Measurements from ENCODE around the gene ERBB4. TPM values are rescaled to one million over a fixed set of nuclear protein-coding genes. Genes with fewer than 3 reads are reported as not detected.

The ERBB4 gene
- total and polyA plus RNA-seq, 7 donors = under 0.01 to 0.33 (median 0.08) TPM; not detected in 1

DNA sequence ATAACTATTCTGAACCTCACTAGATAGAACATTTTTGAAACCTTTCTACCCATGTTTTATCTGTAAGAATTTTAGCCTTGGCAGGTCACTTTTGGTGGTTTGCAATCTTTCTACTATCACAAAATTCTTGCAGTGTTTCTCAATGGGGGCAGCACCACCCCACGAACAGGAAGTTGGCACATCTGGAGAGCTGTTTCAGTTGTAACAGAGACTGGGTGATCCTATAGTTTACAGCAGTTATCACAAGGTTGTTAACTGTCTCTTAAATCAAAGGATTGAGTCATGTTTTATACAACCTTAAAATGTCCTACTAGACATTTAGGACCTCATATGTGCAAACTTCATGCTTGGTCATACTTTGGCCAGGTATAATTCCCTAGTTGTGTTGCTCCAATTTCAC lies 829.2 kb downstream of the ERBB4 start:
- Histone ChIP-seq H3K36me3 (no peaks in the 10 kb centered on the region), H3K9me3 (no peaks in the 10 kb centered on the region), H3K27me3 (no peaks in the 10 kb centered on the region), H3K4me3 (no peak overlapping the region), H3K27ac (no peak overlapping the region), H3K4me1 (no peaks in the 10 kb centered on the region)
- intact Hi-C loops (cut with DNase I) = no loop called here
- no peak for DNase-seq
- 9 to 16% methylated on average over 1 of the region's 1 CpG for WGBS, 2 donors
- TF ChIP-seq POLR2A (IDR thresholded peaks at IDR 0.05) (no peak), POLR2AphosphoS5 (IDR thresholded peaks at IDR 0.05) (no peak), EP300 (IDR thresholded peaks at IDR 0.05) (no peak)
- TF ChIP-seq, protein P1, sequence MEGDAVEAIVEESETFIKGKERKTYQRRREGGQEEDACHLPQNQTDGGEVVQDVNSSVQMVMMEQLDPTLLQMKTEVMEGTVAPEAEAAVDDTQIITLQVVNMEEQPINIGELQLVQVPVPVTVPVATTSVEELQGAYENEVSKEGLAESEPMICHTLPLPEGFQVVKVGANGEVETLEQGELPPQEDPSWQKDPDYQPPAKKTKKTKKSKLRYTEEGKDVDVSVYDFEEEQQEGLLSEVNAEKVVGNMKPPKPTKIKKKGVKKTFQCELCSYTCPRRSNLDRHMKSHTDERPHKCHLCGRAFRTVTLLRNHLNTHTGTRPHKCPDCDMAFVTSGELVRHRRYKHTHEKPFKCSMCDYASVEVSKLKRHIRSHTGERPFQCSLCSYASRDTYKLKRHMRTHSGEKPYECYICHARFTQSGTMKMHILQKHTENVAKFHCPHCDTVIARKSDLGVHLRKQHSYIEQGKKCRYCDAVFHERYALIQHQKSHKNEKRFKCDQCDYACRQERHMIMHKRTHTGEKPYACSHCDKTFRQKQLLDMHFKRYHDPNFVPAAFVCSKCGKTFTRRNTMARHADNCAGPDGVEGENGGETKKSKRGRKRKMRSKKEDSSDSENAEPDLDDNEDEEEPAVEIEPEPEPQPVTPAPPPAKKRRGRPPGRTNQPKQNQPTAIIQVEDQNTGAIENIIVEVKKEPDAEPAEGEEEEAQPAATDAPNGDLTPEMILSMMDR (IDR thresholded peaks at IDR 0.05) = no peak

DNA sequence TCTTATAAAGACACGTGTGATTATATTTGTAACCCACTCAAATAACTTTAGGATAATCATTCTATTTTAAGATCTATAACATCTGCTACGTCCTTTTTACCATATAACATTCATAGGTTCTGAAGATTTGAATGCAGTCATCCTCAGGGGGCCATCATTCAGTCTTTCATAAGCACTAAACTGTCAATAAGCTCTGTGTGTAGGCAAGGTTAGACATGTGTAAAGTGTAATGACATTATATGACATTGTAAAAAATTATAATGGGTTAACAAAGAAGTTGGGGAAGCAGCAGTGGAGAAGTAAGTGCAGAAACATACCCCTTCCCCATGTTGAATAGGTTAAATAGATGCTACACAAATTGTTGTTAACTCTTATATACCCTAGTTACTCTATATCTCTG lies 845.9 kb downstream of the ERBB4 start:
- Histone ChIP-seq H3K9me3 (no peaks in the 10 kb centered on the region), H3K36me3 (no peaks in the 10 kb centered on the region), H3K27me3 (no peaks in the 10 kb centered on the region), H3K4me1 (no peaks in the 10 kb centered on the region), H3K27ac (no peak overlapping the region), H3K4me3 (no peak overlapping the region)
- no peak for DNase-seq
- 42 to 72% methylated on average over 2 of the region's 2 CpGs for WGBS, 2 donors
- TF ChIP-seq POLR2A (IDR thresholded peaks at IDR 0.05) = no peak
- TF ChIP-seq, protein P1 (IDR thresholded peaks at IDR 0.05) = no peak
- TF ChIP-seq POLR2AphosphoS5 (IDR thresholded peaks at IDR 0.05) = no peak
- TF ChIP-seq EP300 (IDR thresholded peaks at IDR 0.05) = no peak
- intact Hi-C loops (cut with DNase I) = no loop called here

DNA sequence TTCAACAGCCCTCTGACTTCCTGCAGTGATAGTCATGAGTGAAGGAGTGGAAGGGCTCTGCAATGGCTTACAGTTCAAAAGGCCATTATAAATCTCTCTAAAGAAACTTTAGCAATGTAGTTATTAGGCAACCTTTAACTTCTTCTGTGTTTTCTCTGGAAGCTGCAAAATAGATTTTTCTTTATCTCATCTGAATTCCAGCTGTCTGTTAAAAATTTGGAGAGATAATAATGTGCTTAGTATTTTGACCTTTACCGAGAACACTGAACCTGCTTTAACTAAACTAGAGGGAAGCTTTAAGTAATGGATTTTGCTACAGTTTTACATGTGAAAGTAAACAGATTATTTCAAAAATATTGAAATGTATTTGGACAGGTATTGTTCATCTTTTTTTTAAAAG lies 847.9 kb downstream of the ERBB4 start:
- no peaks in the 10 kb centered on the region for H3K27me3 ChIP-seq
- H3K9me3 ChIP-seq = no peaks in the 10 kb centered on the region
- intact Hi-C loops (cut with DNase I) = no loop called here
- no peak overlapping the region for H3K27ac ChIP-seq
- TF ChIP-seq EP300 (IDR thresholded peaks at IDR 0.05) (no peak), POLR2AphosphoS5 (IDR thresholded peaks at IDR 0.05) (no peak), POLR2A (IDR thresholded peaks at IDR 0.05) (no peak)
- TF ChIP-seq, protein P1 (IDR thresholded peaks at IDR 0.05) = no peak
- WGBS, 2 donors = 84 to 89% methylated on average over 1 of the region's 1 CpG
- no peak for DNase-seq
- H3K4me3 ChIP-seq = no peak overlapping the region
- no peaks in the 10 kb centered on the region for H3K36me3 ChIP-seq
- H3K4me1 ChIP-seq = no peaks in the 10 kb centered on the region

DNA sequence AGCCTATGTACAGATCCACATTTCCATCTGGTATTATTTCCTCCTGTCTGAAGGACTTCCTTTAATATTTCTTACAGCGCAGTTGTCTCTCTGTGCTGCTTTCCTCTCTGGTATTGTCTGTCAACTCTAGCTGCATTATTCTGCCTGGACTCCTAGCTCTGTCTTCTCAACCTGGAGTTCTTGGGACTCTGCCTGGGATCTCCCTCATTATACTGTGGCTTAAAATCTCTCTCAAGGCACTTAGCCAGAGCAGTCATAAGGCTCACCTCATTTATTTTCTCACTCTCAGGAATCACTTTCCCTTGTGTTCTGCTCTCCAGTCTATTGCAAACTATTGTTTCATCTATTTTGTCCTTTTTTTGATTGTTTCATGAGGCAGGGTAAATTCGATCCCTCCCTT lies 850.4 kb downstream of the ERBB4 start:
- Histone ChIP-seq H3K36me3 (no peaks in the 10 kb centered on the region), H3K4me1 (no peaks in the 10 kb centered on the region), H3K9me3 (peaks cover 0 to 8% (median 2%) of the 10 kb centered on the region in 4 donors), H3K4me3 (no peak overlapping the region), H3K27me3 (no peaks in the 10 kb centered on the region), H3K27ac (no peak overlapping the region)
- WGBS, 2 donors = 71 to 74% methylated on average over 2 of the region's 2 CpGs
- DNase-seq = no peak
- intact Hi-C loops (cut with DNase I) = no loop called here
- TF ChIP-seq EP300 (IDR thresholded peaks at IDR 0.05) (no peak), POLR2A (IDR thresholded peaks at IDR 0.05) (no peak), POLR2AphosphoS5 (IDR thresholded peaks at IDR 0.05) (no peak)
- TF ChIP-seq, protein P1 (IDR thresholded peaks at IDR 0.05) = no peak

DNA sequence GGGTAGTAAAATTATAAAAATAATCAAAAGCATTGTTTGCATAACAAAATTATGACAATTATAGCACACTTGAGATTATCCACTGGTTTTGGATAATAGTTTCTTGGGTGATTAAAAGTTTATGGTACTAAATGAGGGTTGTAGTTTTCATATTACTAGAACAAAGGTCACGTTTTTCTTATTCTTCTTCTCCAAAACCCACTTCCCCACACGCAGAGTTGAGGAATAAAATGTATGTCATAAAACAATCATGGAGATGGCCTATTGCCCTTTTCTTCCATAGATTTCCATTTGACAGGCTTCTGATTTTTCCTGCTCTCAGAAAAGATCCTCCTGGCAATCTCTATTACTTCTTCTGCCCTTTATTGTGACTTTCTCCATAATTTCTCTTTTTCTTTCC lies 863.9 kb downstream of the ERBB4 start:
- intact Hi-C loops (cut with DNase I) = no loop called here
- Histone ChIP-seq H3K27me3 (no peaks in the 10 kb centered on the region), H3K9me3 (no peaks in the 10 kb centered on the region), H3K4me1 (no peaks in the 10 kb centered on the region), H3K27ac (no peak overlapping the region), H3K36me3 (no peaks in the 10 kb centered on the region), H3K4me3 (no peak overlapping the region)
- no peak for DNase-seq
- 9 to 54% methylated on average over 2 of the region's 2 CpGs for WGBS, 2 donors
- TF ChIP-seq POLR2AphosphoS5 (IDR thresholded peaks at IDR 0.05) (no peak), POLR2A (IDR thresholded peaks at IDR 0.05) (no peak), EP300 (IDR thresholded peaks at IDR 0.05) (no peak)
- TF ChIP-seq, protein P1 (IDR thresholded peaks at IDR 0.05) = no peak
